ENCODE data around the gene KITLG. TPM values are rescaled to one million over a fixed set of nuclear protein-coding genes. Genes with fewer than 3 reads are reported as not detected.
A peak's percentile ranks its signal among the peaks of the same experiment; 100 is the strongest.

KITLG gene
- total and polyA plus RNA-seq, 7 donors: 8.1 to 149 (median 54.6) TPM

GRCh38 chr12:88625356-88625755 is 45.1 kb upstream of the KITLG start:
- peaks cover 0 to 13% (median 6%) of the 10 kb centered on the region in 4 donors for H3K4me1 ChIP-seq
- 84 to 88% methylated on average over 7 of the region's 7 CpGs for WGBS, 2 donors
- DNase-seq: no peak
- intact Hi-C loops (cut with DNase I): no loop called here
- peak overlapping the region in 1 of 4 donors; percentile 15 for H3K27ac ChIP-seq
- no peaks in the 10 kb centered on the region for H3K9me3 ChIP-seq
- no peaks in the 10 kb centered on the region for H3K36me3 ChIP-seq
- TF ChIP-seq POLR2A (IDR thresholded peaks at IDR 0.05) (no peak), EP300 (IDR thresholded peaks at IDR 0.05) (no peak), POLR2AphosphoS5 (IDR thresholded peaks at IDR 0.05) (no peak), CTCF (IDR thresholded peaks at IDR 0.05) (no peak)
- H3K4me3 ChIP-seq: no peak overlapping the region
- no peaks in the 10 kb centered on the region for H3K27me3 ChIP-seq

- 86 to 88% methylated on average over 3 of the region's 3 CpGs for WGBS, 2 donors
- Histone ChIP-seq H3K4me3 (no peak overlapping the region), H3K4me1 (peaks cover 0 to 13% (median 6%) of the 10 kb centered on the region in 4 donors), H3K9me3 (no peaks in the 10 kb centered on the region), H3K27ac (peak overlapping the region in 1 of 4 donors; percentile 15), H3K27me3 (no peaks in the 10 kb centered on the region), H3K36me3 (no peaks in the 10 kb centered on the region)
- TF ChIP-seq EP300 (IDR thresholded peaks at IDR 0.05) (no peak), CTCF (IDR thresholded peaks at IDR 0.05) (no peak), POLR2A (IDR thresholded peaks at IDR 0.05) (no peak), POLR2AphosphoS5 (IDR thresholded peaks at IDR 0.05) (no peak)
- intact Hi-C loops (cut with DNase I): no loop called here
- no peak for DNase-seq
These were observed 44.6 kb upstream of the KITLG start for GRCh38 chr12:88624911-88625310.

GRCh38 chr12:88623777-88624548 is 43.7 kb upstream of the KITLG start:
- DNase-seq: no peak
- TF ChIP-seq POLR2A (IDR thresholded peaks at IDR 0.05): no peak
- TF ChIP-seq CTCF (IDR thresholded peaks at IDR 0.05): no peak
- no peak for TF ChIP-seq EP300 (IDR thresholded peaks at IDR 0.05)
- TF ChIP-seq POLR2AphosphoS5 (IDR thresholded peaks at IDR 0.05): no peak
- 80 to 82% methylated on average over 3 of the region's 3 CpGs for WGBS, 2 donors
- Histone ChIP-seq H3K27ac (no peak overlapping the region), H3K9me3 (no peaks in the 10 kb centered on the region), H3K36me3 (no peaks in the 10 kb centered on the region), H3K4me1 (peaks cover 0 to 6% (median under 1%) of the 10 kb centered on the region in 4 donors), H3K27me3 (no peaks in the 10 kb centered on the region), H3K4me3 (no peak overlapping the region)
- intact Hi-C loops (cut with DNase I): no loop called here

- no peak for DNase-seq
- Histone ChIP-seq H3K36me3 (no peaks in the 10 kb centered on the region), H3K27me3 (no peaks in the 10 kb centered on the region), H3K4me1 (no peaks in the 10 kb centered on the region), H3K4me3 (no peak overlapping the region), H3K9me3 (no peaks in the 10 kb centered on the region), H3K27ac (no peak overlapping the region)
- WGBS, 2 donors: 35 to 77% methylated on average over 1 of the region's 1 CpG
- TF ChIP-seq POLR2A (IDR thresholded peaks at IDR 0.05): no peak
- no peak for TF ChIP-seq EP300 (IDR thresholded peaks at IDR 0.05)
- no peak for TF ChIP-seq POLR2AphosphoS5 (IDR thresholded peaks at IDR 0.05)
- no peak for TF ChIP-seq CTCF (IDR thresholded peaks at IDR 0.05)
- intact Hi-C loops (cut with DNase I): no loop called here
These were observed 37.1 kb upstream of the KITLG start for GRCh38 chr12:88617352-88617751.
